GDM1 (cell line): ENCODE measurements around the gene IL13RA2.

Source experiments
- DNase-seq: peaks from one replicate; lab custom pipeline; 2025; lab: John Stamatoyannopoulos, UW

Gene IL13RA2

DNA sequence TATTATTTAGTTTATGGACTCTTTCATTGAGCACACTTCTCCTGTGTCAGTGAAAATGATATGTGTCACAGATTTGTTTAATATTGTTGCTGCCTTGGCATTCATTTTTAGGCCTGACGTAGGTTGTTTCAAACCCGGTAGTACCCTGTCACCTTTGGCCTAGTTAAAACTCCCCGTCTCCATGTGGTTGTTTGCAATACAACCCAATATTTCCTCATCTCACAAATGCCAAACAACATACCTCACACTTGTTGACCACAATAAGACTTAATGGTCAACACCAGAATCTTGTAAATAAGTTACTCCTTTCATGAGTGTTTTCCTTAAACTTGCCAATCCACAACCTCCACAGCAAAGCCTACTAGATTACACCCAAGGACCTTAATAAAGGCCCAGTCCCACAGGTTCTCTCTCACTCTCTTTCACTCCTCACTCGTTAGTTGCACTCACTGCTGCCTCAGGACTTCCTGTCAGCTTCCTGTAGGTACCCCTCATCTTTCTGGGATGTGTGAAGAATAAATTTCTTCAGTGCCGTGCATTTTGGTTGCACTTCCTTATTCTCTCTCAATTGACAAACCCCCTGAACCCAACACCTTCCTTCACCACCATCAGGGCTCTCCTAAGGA is 31.3 kb downstream of the IL13RA2 start:
- no peak for DNase-seq

DNA sequence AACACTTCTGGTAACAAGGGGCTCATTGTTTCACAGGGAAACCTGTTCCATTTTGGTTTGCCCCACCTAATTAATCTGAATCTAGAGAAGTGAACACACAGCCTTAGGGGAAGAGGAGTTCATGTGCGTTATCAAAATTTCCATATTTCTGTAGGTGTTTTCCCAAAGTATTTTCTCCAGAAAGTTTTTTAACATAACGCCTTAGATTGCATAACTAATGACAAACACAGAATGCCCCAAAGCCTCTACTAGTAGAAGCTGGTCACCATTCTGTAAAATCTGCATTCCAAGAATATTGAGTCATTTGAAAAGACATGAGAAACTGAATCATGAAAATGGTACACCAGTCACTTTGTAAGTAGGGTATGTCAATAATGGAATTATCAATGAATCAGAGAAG is 41.1 kb downstream of the IL13RA2 start:
- DNase-seq, result no peak

- DNase-seq, result no peak
Measured at GRCh38 chrX:114973013-114973412, 44.4 kb downstream of the IL13RA2 start.

- DNase-seq, result no peak
Measured at GRCh38 chrX:114970806-114971205, 46.6 kb downstream of the IL13RA2 start.

DNA sequence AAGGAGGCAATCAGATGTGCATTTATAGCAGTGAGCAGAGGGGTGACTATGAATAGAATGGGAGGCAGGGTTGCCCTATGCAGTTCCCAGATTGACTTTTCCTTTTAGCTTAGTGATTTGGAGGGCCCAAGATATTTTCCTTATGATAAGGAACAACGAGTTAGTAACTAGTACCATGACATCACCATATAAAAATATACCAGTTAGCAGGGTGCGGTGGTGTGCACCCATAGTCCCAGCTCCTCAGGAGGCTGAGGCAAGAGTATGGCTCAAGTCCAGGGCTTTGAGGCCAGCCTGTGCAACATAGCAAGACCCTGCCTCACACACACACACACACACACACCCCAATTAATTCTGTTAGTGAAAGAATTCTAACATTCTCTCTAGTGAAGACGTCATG is 53.0 kb downstream of the IL13RA2 start:
- no peak for DNase-seq

GRCh38 chrX:114962209-114962608 is 55.2 kb downstream of the IL13RA2 start:
- no peak for DNase-seq

DNA sequence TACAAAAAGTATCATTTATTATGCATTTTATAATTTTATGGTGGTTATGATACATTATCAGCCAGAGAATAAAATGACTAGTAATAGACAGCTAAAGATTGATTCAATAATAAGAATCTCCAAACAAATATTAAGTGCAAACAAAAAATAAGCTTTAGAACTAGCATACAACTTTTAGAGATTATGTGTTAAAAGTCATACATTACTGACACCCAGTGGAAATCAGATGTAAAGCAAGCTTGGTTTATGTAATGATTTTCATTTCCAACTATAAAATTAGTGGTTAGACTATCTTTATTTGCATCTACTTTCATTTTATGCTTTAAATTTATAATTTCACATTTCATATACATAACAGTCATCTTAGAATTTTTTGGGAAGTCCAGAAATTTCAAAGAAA is 57.7 kb downstream of the IL13RA2 start:
- DNase-seq, result no peak
